Esophagus squamous epithelium (tissue), 5 donors: Measurements from ENCODE around the gene CHEK2. TPM values are rescaled to one million over a fixed set of nuclear protein-coding genes. Genes with fewer than 3 reads are reported as not detected.
A peak's percentile ranks its signal among the peaks of the same experiment; 100 is the strongest.

Source experiments
- DNase-seq: peaks from one replicate; lab custom pipeline; 2025; lab: John Stamatoyannopoulos, UW
- H3K27ac ChIP-seq, 4 donors: fragments of 200-600 bp; sonication (generic); one replicate each; pipeline ENCODE4 v1.5.1; 2016 to 2019; ENCODE audit warnings: mild to moderate bottlenecking in 1 of 4
- H3K27me3 ChIP-seq, 4 donors: fragments of 200-600 bp; sonication (generic); 1 replicate in 3 of 4; 2 replicates in 1 of 4; pipeline versions ENCODE4 v1.5.1 to v1.6.0; 2017 to 2021; ENCODE audit warnings: antibody characterized with exemption in 1 of 4
- H3K36me3 ChIP-seq, 3 donors: fragments of 200-600 bp; sonication (generic); one replicate each; pipeline ENCODE4 v1.5.1; 2016 to 2019
- H3K4me1 ChIP-seq, 3 donors: fragments of 200-600 bp; sonication (generic); one replicate each; pipeline ENCODE4 v1.5.1; 2017 to 2019
- H3K4me3 ChIP-seq, 4 donors: fragments of 200-600 bp; sonication (generic); 1 replicate in 3 of 4; 2 replicates in 1 of 4; pipeline ENCODE4 v1.5.1; 2016 to 2019; ENCODE audit warnings: mild to moderate bottlenecking in 2 of 4, moderate library complexity in 1 of 4
- H3K9me3 ChIP-seq, 3 donors: fragments of 200-600 bp; sonication (generic); one replicate each; pipeline ENCODE4 v1.5.1; 2016 to 2019
- POLR2A ChIP-seq, 4 donors: fragments of 450-650 bp; IDR thresholded peaks; one replicate each; pipeline ENCODE4 v1.6.1; 2017; ENCODE audit warnings: antibody characterized with exemption in 4 of 4, mild to moderate bottlenecking in 4 of 4, moderate library complexity in 3 of 4
- WGBS, 2 donors: methylation state at CpG; one replicate each; pipeline ENCODE4 v1.1.5; 2018; 5-methylcytosine and 5-hydroxymethylcytosine counted together
- intact Hi-C: fragments of 100-400 bp; cut with DNase I; formaldehyde crosslinking; loops from one replicate; pipeline ENCODE4 v1.15.0; 2022
- total RNA-seq, 4 donors: library from RNA; depleted of rRNA; stranded (reverse); fragments of >200 nt; gene quantifications; one replicate each; pipeline ENCODE4 v1.1.0, GENCODE V29; 2016
- TF ChIP-seq, protein P1 (sequence below), 6 experiments: fragments of 450-650 bp in 4 of 6; fragments of 200-600 bp in 2 of 6; sonication (generic) in 2 of 6; IDR thresholded peaks; one replicate each; pipeline ENCODE4 v1.5.1; 2016 to 2019; ENCODE audit warnings: antibody characterized with exemption in 6 of 6, mild to moderate bottlenecking in 4 of 6, moderate library complexity in 4 of 6
- donor health status: DM: yes; HTN: yes; CAD: no.

Gene CHEK2
- total RNA-seq, 4 donors from 2014 or later: 6.6 to 17.4 (median 11.2) TPM

DNA sequence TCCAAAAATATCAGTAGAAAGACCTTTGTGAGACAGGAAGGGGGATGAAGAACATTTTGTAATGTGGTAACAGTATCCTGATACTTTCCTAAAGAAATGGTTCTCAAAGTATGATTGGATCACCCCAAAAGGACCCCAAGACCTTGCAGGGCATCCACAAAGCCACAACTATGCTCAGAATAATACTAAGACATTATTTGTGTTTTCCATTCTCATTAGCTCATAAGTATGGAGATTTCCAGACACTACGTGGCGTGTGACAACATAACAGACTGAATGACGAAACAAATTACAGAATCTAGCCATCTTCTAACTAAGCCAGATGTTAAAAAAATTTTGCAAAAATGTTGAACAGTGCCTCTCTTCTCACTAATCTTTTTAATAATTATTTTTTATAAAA lies 24.9 kb downstream of the CHEK2 start:
- Histone ChIP-seq H3K27ac (no peak overlapping the region), H3K4me3 (no peak overlapping the region), H3K36me3 (peaks cover 0 to 19% (median 0%) of the 10 kb centered on the region in 3 donors), H3K9me3 (no peaks in the 10 kb centered on the region), H3K27me3 (no peaks in the 10 kb centered on the region), H3K4me1 (no peaks in the 10 kb centered on the region)
- intact Hi-C loops: no loop called here
- TF ChIP-seq, protein P1, sequence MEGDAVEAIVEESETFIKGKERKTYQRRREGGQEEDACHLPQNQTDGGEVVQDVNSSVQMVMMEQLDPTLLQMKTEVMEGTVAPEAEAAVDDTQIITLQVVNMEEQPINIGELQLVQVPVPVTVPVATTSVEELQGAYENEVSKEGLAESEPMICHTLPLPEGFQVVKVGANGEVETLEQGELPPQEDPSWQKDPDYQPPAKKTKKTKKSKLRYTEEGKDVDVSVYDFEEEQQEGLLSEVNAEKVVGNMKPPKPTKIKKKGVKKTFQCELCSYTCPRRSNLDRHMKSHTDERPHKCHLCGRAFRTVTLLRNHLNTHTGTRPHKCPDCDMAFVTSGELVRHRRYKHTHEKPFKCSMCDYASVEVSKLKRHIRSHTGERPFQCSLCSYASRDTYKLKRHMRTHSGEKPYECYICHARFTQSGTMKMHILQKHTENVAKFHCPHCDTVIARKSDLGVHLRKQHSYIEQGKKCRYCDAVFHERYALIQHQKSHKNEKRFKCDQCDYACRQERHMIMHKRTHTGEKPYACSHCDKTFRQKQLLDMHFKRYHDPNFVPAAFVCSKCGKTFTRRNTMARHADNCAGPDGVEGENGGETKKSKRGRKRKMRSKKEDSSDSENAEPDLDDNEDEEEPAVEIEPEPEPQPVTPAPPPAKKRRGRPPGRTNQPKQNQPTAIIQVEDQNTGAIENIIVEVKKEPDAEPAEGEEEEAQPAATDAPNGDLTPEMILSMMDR (IDR thresholded peaks at IDR 0.05): no peak
- no peak for TF ChIP-seq POLR2A (IDR thresholded peaks at IDR 0.05)
- 90 to 95% methylated on average over 3 of the region's 3 CpGs for WGBS, 2 donors
- no peak for DNase-seq

DNA sequence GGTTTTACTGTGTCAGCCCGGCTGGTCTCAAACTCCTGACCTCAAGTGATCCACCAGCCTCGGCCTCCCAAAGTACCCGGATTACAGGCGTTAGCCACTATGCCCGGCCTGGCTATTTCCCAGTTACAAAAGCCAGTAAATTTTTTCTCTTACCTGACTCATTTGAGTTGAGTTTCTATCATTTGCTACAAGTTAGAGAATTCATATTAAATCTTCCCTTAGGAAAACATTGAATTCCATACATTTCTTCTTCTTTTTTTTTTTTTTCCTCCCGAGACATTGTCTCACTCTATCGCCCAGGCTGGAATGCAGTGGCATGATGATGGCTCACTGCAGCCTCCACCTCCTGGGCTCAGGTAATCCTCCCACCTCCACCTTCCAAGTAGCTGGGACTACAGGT lies 26.0 kb downstream of the CHEK2 start:
- Histone ChIP-seq H3K4me1 (peaks cover 0 to 8% (median 3%) of the 10 kb centered on the region in 3 donors), H3K4me3 (no peak overlapping the region)

DNA sequence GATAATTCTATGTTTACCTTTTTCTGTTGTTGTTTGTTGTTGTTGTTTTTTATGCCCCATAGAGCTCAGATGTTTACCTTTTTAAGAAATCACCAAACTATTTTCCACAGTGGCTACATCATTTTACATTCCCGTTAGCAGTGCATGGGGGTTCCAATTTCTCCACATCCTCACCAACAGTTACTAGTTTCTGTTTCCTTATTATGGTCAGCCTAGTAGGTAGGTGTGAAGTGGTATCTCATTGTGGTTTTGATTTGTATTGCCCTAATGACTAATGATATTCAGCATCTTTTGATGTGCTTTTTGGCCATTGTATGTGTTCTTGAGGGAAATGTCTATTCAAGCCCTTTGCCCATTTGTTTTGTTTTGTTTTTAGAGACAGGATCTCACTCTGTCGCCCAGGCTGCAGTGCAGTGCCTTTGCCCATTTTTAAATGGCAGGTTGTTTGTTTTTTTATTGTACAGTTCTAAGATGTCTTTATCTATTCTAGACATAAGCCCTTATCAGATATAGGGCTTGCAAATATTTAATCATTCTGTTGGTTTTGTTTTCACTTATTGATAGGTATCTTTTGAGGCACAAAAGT lies 27.5 kb downstream of the CHEK2 start:
- TF ChIP-seq, protein P1 (IDR thresholded peaks at IDR 0.05): no peak
- no peak for TF ChIP-seq POLR2A (IDR thresholded peaks at IDR 0.05)
- DNase-seq: no peak
- no peak overlapping the region for H3K27ac ChIP-seq
- 79 to 80% methylated on average over 2 of the region's 2 CpGs for WGBS, 2 donors
- no peaks in the 10 kb centered on the region for H3K27me3 ChIP-seq
- H3K36me3 ChIP-seq: peaks cover 0 to 5% (median 0%) of the 10 kb centered on the region in 3 donors
- H3K9me3 ChIP-seq: no peaks in the 10 kb centered on the region
- H3K4me3 ChIP-seq: no peak overlapping the region
- intact Hi-C loops: no loop called here
- peaks cover 0 to 18% (median 3%) of the 10 kb centered on the region in 3 donors for H3K4me1 ChIP-seq

More for the DNA sequence above, 26.0 kb downstream of the CHEK2 start:
- 91 to 93% methylated on average over 7 of the region's 7 CpGs for WGBS, 2 donors
- TF ChIP-seq, protein P1 (IDR thresholded peaks at IDR 0.05): no peak
- TF ChIP-seq POLR2A (IDR thresholded peaks at IDR 0.05): no peak
- DNase-seq: no peak
- H3K9me3 ChIP-seq: no peaks in the 10 kb centered on the region
- peaks cover 0 to 9% (median 0%) of the 10 kb centered on the region in 3 donors for H3K36me3 ChIP-seq
- no peak overlapping the region for H3K27ac ChIP-seq
- intact Hi-C loops: no loop called here
- no peaks in the 10 kb centered on the region for H3K27me3 ChIP-seq

DNA sequence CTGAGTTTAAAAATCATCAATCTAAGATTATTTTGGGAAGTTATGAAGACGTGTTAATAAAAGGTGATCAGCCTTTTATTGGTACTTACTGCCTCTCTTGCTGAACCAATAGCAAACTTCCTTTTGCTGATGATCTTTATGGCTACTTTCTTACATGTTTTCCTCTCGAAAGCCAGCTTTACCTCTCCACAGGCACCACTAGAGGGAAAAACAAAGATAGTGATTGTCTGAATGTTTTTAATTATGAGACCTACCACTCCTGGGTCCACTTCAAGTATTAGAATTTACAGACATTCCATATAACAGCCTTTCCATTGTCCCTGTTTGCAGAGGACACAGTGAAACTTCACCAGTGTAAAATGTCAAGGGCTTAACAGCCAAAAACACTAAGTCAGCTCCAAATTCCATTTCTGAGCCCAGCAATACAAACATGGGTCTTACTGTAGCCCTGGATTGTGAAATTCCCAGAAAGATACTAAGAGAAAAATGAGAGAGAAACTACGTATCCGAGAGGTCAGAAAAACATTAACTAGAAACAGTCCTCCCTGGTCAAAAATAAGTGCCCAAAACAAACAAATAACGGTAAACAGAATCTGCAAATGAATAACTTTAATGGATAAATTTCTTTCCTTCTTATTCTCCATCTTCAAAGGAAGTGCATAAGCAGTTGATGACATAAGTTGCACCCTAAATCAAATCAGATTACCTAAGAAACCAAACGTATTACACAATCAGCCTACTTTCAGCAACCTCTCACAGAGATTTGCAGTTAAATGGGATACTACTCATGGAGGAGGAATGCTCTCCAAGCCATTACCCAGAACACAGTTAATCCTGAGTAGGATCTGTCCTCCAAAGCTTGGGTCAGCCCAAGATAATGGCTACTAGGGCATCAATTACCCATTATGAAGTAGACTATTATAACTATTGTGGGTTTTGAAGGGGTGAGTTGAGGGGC lies 29.5 kb downstream of the CHEK2 start:
- Histone ChIP-seq H3K9me3 (no peaks in the 10 kb centered on the region), H3K4me3 (peak overlapping the region in 1 of 4 donors; percentile 39), H3K4me1 (peaks cover 0 to 18% (median 3%) of the 10 kb centered on the region in 3 donors), H3K36me3 (peaks cover 0 to 3% (median 0%) of the 10 kb centered on the region in 3 donors), H3K27me3 (no peaks in the 10 kb centered on the region), H3K27ac (peak overlapping the region; percentile 28 to 80 (median 61))
- TF ChIP-seq POLR2A (IDR thresholded peaks at IDR 0.05): no peak
- TF ChIP-seq, protein P1 (IDR thresholded peaks at IDR 0.05): no peak
- no peak for DNase-seq
- 59 to 66% methylated on average over 6 of the region's 6 CpGs for WGBS, 2 donors
- intact Hi-C loops: no loop called here

DNA sequence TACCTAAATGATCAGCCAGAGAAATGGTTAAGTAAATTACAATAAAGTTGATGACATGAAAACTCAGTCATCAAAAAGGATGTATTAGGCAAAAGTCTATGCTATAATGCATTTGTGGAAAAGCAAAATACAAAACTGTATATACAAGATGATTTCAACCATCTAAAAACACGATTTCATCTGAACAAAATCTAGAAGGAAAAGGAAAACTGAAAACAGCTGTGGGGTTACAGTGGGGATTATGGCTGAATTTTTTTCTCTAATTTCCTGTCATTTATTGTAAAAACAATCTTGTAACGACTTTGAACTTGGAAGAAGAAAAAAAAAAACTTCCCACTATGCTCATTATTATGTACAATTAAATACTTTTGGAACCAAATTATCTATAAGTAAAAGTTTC lies 30.3 kb downstream of the CHEK2 start:
- Histone ChIP-seq H3K4me1 (peaks cover 0 to 18% (median 3%) of the 10 kb centered on the region in 3 donors), H3K4me3 (peak overlapping the region in 1 of 4 donors; percentile 39), H3K27me3 (no peaks in the 10 kb centered on the region), H3K27ac (peak overlapping the region in 2 of 4 donors; percentile 53 to 69), H3K9me3 (no peaks in the 10 kb centered on the region), H3K36me3 (peaks cover 0 to 11% (median 0%) of the 10 kb centered on the region in 3 donors)
- no peak for TF ChIP-seq POLR2A (IDR thresholded peaks at IDR 0.05)
- TF ChIP-seq, protein P1 (IDR thresholded peaks at IDR 0.05): no peak
- no peak for DNase-seq
- intact Hi-C loops: no loop called here
- whole genome bisulfite sequencing, 2 donors: 53 to 69% methylated on average over 2 of the region's 2 CpGs
